Measurements from ENCODE around the gene SPSB1.

The SPSB1 gene

GRCh38 chr1:9260059-9260766, 32.5 kb upstream of the SPSB1 start:
- no peak for DNase-seq

GRCh38 chr1:9261496-9261895, 31.2 kb upstream of the SPSB1 start:
- no peak for DNase-seq

- no peak for DNase-seq
Observed at GRCh38 chr1:9262096-9262986, 30.4 kb upstream of the SPSB1 start.

- DNase-seq: no peak
Observed at GRCh38 chr1:9263276-9263855, 29.3 kb upstream of the SPSB1 start.

- no peak for DNase-seq
Observed at GRCh38 chr1:9263984-9264872, 28.5 kb upstream of the SPSB1 start.

GRCh38 chr1:9265037-9265436, 27.7 kb upstream of the SPSB1 start:
- DNase-seq: no peak

GRCh38 chr1:9265968-9266367, 26.7 kb upstream of the SPSB1 start:
- DNase-seq: no peak

- no peak for DNase-seq
Observed at GRCh38 chr1:9267352-9267686, 25.4 kb upstream of the SPSB1 start.

- no peak for DNase-seq
Observed at GRCh38 chr1:9267827-9268581, 24.7 kb upstream of the SPSB1 start.

GRCh38 chr1:9269078-9269501, 23.6 kb upstream of the SPSB1 start:
- peak; percentile 22 for DNase-seq

- DNase-seq: no peak
Observed at GRCh38 chr1:9269721-9270120, 23.0 kb upstream of the SPSB1 start.

GRCh38 chr1:9270290-9270883, 22.3 kb upstream of the SPSB1 start:
- DNase-seq: peak; percentile 62

GRCh38 chr1:9271283-9271682, 21.4 kb upstream of the SPSB1 start:
- DNase-seq: no peak

GRCh38 chr1:9271861-9272595, 20.7 kb upstream of the SPSB1 start:
- DNase-seq: no peak

GRCh38 chr1:9273177-9273576, 19.5 kb upstream of the SPSB1 start:
- DNase-seq: no peak

- DNase-seq: no peak
Observed at GRCh38 chr1:9275161-9275560, 17.5 kb upstream of the SPSB1 start.

GRCh38 chr1:9275567-9276034, 17.1 kb upstream of the SPSB1 start:
- DNase-seq: no peak

GRCh38 chr1:9278116-9278515, 14.6 kb upstream of the SPSB1 start:
- DNase-seq: no peak

- no peak for DNase-seq
Observed at GRCh38 chr1:9278585-9279153, 14.0 kb upstream of the SPSB1 start.

GRCh38 chr1:9279172-9279840, 13.4 kb upstream of the SPSB1 start:
- DNase-seq: no peak
